UCSD-AML1 (cell line): ENCODE data around the gene ETV6.
"Not testable (repeated sequence)": the region's sequence is repeated elsewhere in the genome, so short reads cannot be mapped to it uniquely, and the experiment has no call there.

Experiments used
- DNase-seq: peaks from one replicate; lab custom pipeline; 2025; ENCODE audit not compliant: unreplicated experiment; lab: John Stamatoyannopoulos, UW

ETV6 gene

GRCh38 chr12:11905534-11905933, 256.1 kb downstream of the ETV6 start:
- DNase-seq: no peak

- no peak for DNase-seq
Measured at GRCh38 chr12:11906286-11906935, 256.9 kb downstream of the ETV6 start.

- DNase-seq: no peak
Measured at GRCh38 chr12:11907625-11908024, 258.2 kb downstream of the ETV6 start.

DNA sequence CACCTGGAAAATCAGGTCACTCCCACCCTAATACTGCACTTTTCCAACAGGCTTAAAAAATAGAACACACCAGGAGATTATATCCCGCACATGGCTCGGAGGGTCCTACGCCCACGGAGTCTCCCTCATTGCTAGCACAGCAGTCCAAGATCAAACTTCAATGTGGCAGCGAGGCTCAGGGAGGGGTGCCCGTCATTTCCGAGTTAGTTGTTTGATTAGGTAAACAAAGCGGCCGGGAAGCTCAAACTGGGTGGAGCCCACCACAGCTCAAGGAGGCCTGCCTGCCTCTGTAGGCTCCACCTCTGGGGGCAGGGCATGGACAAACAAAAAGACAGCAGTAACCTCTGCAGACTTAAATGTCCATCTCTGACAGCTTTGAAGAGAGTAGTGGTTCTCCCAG, 259.9 kb downstream of the ETV6 start:
- not testable (repeated sequence) for DNase-seq

GRCh38 chr12:11916113-11916512, 266.6 kb downstream of the ETV6 start:
- DNase-seq: no peak

DNA sequence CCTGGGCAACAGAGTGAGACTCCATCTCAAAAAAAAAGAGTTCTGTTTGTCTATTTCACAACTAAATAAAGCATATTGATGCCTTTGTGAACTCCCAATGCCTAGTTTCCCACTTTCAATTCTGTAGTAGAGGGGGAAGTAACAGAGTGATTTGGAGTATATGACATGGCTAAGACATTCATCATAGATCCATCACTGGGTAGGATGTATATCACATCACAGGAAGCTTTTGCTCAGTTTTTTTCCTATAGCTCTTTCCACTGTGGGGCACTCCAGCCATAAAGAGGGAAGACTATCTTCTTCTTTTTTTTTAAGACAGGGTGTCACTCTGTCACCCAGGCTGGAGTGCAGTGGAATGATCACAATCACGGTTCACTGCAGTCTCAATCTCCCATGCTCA, 267.3 kb downstream of the ETV6 start:
- no peak for DNase-seq

GRCh38 chr12:11917501-11917900, 268.0 kb downstream of the ETV6 start:
- DNase-seq: no peak

GRCh38 chr12:11920231-11920630, 270.8 kb downstream of the ETV6 start:
- DNase-seq: no peak

DNA sequence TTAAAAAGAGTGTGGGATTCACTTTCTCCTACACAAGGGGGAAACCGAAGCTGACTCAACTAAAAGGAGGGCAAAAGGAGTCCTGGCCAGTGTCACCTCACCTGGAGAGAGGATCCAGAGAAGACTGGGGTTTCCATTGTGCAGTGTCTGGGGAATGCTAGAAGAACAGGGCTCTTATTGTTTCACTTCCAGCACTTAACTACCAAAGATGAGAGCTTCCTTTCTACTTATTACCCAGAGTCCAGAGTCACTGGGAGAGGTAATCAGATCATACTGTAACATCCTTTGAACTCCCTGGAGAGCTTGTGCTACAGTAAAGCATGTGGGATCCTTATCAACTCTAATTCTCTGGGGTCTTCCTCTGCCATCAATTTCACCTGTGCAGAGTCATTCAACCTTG, 272.9 kb downstream of the ETV6 start:
- DNase-seq: no peak

- DNase-seq: no peak
Measured at GRCh38 chr12:11923067-11923466, 273.6 kb downstream of the ETV6 start.

- DNase-seq: peak; percentile 22
Measured at GRCh38 chr12:11927286-11927935, 277.9 kb downstream of the ETV6 start.

DNA sequence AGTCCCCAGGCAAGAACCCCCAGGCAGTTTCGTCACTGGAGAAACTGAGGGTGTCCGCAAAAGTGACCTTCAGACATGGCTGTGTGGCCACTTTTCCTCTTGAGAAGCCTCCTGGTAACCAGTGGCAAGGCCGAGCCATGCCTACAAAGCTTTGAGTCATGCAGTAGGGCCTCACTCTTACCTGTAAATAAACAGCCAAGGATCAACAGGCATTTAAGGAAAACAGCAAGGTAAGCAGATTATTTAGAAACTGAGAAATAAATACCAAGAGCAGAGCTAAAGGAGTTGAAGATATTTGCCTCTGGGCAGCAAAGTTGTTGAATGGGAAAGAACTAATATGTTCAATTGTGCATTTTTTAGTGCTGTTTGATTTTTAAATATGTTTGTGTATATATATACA, 280.2 kb downstream of the ETV6 start:
- DNase-seq: no peak

GRCh38 chr12:11939223-11939622, 289.7 kb downstream of the ETV6 start:
- DNase-seq: no peak

GRCh38 chr12:11941606-11942337, 292.3 kb downstream of the ETV6 start:
- DNase-seq: no peak

DNA sequence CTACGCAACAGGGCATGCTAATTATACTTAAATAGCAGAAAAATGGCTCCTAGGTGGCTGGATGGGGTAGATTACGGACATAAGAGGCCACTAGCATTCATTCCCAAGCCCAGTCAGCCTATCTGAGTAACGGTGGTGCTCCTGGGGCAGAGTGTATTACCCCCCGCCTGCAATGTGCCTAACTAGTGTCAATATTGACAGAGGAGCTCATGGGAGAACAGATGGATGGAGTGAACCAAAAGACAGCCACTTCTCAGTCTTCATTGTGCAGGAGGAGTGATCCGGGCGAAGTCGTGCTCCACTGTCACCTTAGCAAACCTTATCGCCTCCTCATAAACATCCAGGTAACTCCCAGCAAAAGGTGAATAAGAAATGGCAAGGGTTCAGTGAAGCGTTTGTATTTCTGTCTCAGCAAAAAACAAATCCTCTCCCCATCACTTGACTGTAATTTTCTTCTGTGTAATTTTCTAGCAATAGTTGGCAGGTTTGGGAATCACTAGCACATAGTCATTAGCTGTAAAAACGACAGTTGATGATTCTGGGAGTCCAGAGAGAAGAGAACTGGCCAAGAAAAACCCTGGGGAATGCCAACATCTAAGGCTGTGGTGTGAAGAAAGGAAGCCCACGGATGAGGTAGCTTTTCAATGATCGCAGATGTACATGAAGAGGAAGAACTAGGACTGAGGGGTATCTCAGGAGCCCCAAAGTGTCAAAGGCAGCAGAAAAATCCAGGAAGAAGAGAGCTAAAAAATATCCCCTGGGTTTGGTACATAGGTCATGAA, 294.6 kb downstream of the ETV6 start:
- DNase-seq: no peak
